ENCODE measurements around the gene GOLGA6L10.
"Not testable (repeated sequence)": the region's sequence is repeated elsewhere in the genome, so short reads cannot be mapped to it uniquely, and the experiment has no call there.

GOLGA6L10 gene

DNA sequence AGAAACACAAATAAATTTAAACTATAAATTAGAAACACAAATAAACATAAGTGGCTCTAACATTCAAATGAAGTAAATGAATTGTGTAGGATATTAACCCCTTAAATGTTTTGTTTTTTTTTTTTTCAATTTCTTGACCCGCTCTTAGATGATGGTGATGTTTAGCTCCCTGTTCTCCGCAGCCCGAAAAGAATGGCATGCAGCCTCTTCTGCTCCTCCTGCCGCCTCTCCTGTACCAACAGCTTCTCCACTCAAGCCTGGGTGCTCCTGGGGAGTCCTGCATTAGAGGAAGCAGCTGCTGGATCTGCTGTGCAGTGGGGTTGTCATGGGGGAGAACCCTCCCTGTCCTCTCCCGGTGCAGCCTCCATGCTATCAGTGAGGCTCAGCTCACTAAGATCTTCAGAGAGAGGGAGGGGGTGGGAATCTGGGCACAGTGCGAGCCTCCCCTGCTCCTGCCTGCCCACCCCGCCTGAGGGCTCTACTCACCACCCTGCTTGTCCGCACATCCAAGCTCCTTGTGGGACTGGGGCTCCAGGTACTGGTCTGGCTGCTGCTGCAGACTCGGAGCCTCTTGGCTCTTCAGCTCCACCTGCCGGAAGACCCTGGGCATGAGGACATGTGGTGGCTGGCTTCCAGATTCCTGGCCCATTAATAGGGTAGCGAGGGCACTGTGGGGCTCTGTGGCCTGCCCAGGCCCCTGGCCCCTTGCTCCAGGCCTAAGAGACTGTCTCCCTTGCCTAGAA, 6.5 kb downstream of the GOLGA6L10 start:
- DNase-seq = not testable (repeated sequence)

DNA sequence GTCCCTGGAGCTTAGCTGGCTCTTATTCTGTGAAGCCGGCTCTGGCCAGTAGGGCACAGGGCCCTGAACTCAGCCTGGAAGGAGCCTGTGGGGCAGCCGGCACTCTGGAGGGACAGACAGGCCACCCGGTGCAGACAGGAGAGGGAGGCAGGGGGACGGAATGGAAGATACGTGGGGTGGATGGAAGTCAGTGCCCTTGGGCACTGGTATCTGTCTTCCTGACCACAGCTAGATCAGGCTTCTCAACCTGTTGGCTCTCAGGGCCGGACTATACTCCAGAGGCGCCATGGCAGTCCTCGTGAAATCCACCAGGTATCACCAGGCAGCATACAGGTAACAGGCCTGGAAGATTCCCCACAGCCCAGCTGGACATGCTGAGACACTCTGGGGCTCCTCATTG, 10.7 kb downstream of the GOLGA6L10 start:
- not testable (repeated sequence) for DNase-seq

DNA sequence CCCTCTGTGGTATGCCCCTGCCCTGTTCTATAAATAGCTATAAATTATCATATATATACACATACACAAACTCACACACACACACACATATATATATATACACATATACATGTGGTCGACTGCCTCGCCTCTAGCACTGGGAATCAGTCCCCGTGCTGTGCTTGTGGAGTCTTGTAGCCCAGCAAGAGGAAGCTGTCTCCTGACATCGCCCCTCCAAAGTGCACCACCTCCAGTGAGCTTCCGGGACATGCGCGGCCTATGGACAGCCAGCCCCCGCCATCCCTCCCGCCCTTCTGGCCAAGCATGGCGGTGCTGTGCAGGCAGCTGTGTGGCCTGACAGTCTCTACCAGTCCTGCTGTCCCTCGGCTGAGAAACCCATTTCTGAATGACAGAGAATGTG, 11.2 kb downstream of the GOLGA6L10 start:
- DNase-seq = not testable (repeated sequence)

DNA sequence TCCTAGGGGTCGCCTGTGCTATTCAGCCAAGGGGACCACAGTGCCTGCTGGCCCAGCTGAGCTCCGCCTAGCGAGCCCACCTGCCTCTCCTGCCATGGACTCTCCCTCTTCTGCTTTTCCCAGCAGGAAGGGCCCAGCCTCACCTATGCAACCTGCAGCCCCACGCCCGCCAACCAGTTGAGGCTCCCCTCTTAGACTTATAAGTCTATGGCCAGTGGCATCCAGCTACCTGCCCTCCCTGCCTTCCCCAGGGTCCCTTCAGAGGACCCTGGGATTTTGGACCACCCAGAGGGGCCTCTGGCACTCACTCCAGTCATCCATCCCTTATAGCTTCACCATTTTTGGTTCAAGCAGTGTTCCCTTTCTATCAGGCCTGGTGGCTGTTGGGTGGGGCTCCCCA, 12.2 kb downstream of the GOLGA6L10 start:
- not testable (repeated sequence) for DNase-seq

DNA sequence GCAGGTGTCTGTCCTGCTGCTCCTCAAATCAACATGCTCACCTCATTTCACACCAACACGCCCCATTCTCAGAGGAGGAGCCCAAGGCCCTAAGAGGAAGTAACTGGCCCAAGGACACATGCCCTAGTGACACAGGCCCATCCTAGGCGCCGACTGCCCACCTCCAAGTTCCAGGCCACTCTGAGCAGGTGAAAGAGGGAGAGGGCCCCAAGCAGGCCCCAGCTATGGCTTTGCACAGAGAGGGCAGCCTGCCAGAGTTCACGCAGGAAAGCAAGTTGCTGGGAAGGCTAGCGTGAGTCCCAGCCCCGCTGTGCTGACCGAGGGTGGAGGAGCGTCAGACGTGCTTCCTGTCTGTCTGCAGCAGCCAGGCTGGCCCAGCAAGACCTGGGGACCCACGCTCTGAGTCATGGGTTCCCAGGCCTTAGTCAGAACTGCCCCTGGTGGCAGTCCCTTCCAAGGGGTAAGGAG, 13.1 kb downstream of the GOLGA6L10 start:
- DNase-seq = not testable (repeated sequence)

DNA sequence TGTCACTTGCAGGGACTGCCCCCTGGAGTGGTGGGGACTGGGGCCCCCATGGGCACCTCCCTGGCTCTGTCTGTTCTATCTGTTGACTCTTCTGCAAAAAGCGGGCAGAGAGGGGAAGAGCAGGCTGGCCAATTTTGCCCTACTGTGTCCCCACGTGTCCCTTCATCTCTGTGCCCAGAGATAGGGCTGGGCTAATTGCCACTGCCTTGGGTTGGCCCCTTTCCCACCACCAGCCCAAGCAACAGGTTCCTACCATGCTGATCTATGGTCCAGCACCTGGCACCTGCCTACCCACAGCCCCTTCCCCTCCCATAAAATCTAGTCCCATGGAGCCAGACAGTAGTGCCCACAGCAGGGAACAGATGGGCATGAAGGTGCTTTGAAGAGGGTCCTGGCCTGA, 14.3 kb downstream of the GOLGA6L10 start:
- not testable (repeated sequence) for DNase-seq

DNA sequence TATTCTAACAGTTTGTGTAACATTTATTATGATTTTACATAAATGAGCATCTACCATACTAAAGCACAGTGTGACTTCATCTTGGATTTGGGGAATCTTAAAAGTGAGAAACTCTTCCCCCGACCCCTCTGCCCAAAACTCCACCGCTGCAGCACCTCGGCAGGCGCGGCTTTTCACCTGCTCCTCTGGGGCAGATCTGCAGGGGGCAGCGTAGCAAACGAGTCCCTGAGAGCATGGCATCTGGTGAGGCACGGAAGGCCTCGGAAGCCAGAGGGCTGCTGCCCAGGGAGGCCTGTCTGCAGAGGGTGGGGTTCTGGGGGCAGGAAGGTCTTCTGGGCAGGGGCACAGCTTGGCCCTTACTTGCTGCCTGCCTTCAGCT, 14.7 kb downstream of the GOLGA6L10 start:
- not testable (repeated sequence) for DNase-seq

DNA sequence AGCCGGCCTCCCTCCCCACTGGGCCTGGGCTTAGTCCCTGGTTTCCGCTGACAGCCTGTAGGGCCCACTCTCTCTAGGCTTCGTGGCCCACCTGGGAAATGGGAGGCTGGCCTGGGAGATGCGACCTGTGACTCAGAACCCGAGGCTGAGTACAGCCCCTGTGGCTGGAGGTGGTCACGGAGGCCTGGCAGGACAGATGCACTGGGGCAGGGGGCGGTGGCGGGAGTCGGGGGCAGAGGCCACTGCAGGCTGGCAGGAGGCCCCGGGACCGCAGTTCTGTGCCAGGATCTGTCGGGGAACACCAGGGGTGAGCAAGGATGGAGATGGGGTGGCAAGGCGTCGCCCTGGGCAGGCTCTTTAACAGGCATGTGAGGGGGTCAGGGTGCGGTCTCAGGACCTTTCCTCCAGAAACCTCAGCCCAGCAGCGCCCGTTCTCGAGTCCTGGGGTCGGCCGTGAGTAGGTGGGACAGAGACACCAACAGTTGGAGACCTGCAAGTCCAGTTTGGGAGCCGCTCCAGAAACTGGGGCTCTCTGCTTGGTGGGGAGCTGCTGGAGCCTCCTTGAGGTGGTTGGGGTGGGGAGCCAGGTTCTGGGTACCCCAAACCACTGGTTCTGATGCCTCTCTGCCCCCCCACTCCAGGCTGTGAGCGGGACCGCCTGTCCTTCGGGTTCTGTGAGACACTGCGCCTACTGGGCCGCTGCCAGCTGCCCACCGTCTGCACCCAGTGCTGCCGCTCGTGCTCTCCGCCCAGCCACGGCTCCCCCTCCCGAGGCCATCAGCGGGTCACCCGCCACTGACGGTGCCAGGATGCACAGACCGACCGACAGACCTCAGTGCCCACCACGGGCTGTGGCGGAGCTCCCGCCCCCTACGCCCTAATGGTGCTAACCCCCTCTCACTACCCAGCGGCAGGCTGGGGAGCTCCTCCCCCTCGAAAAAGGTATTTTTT, 15.4 kb downstream of the GOLGA6L10 start:
- DNase-seq = not testable (repeated sequence)

DNA sequence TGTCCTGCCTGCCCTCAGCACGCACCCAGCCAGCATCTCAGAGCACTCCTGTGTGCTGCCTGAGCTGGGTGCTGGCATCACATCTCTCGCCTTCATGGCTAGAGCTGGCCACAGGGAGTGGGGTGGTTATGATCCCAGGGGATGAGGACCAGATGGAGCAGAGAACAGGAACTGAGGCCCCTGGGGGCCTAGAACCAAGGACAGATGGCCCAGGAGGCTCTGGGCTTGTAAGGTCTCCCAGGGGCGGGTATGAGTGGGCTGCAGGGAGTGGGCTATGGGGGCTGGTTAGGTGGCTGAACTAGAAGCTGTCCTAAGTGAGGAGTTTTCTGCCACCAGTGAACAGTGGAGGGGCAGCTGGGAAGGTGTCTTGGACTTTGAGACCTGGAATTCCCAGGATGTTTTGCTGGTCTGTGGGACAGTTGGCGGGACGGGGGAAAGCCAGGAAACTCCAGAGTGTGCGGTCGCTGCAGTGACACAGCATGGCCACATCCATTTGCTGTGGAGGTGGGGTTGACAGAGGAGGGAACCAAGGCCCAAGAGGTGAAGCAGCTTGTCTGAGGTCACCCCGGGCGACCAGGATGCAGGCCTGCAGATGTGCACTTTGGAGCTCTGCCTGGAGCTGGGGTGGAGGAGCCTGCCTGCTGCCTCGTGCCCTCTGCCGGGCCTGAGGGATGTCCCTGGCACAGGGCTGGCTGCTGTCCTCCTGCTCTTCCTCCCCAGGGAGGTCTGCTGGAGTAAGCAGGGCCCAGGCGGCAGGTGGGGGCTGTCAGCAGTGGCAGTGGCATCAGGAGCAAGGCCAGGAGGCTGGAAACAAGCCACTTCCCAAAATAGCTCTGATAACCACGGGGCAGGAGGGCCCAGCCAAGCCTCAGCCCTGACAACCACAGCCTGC, 16.3 kb downstream of the GOLGA6L10 start:
- DNase-seq = not testable (repeated sequence)

DNA sequence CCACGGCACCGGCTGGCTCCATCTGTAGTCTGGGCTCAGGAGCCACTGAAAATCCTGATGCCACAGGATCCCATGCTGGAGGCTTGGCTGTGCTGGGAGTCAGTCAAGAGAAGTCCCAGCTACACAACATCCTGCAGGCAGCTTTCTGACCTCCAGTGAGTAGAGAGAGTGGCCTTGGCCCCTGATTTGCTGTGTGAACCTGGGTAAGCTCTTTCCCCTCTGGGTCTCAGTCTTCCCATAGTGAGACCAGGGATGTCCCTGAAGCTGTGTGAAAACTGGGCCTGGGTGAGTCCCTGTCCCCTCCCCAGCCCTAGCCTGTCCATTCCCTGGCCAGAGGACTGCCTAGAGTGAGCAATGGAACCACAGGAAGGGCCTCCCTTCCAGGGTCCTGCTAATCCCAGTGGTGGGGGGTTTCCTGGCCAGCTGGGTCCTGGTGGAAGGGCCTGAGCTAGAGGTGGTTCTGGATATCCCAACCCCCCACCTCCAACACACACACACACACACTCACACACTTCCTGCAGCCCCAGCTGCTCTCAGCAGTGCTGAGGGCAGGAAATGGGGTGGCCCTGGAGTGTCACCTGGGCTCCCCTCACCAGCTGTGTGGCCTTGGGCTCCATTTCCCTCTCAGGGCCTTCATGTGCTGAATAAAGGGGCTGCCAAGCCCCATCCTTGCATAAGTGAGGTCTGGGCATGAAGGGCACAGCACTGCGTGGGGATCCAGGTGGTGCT, 17.5 kb downstream of the GOLGA6L10 start:
- DNase-seq = not testable (repeated sequence)

DNA sequence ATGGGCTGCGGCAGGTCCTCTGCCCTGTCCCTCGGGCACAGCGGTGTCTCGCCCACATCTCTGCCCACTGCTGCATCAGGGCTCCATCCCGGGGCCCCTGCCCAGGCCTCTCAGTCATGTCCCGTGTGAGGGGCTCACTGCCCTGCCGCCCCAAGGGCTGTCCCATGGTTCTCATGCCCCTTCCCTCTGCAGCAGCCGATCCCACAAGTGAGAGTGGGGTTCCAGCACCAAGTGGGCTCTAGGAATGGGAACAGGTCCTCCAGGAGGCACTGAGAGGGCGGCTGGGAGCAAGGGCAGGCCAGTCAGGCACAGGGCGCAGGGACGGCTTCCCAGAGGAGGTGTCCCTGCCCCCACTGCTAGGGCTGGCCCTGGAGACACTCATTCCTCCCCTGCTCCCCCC, 18.4 kb downstream of the GOLGA6L10 start:
- not testable (repeated sequence) for DNase-seq

DNA sequence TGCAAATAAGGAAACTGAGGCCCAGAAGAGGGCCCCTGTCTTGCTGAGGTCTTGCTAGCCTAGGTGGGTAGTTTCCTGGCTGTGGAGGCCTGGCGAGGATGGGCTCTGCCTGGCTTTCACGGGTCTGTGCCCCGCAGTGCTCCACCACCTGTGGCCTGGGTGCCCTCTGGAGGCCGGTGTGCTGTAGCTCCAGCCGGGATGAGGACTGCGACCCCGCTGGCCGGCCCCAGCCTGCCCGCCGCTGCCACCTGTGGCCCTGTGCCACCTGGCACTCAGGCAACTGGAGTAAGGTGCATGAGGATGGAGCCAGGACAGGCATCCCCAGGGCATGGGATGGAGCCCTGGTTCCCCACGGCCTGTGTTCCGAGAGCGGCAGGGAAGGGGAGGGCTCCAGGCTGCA, 20.2 kb downstream of the GOLGA6L10 start:
- DNase-seq = not testable (repeated sequence)

DNA sequence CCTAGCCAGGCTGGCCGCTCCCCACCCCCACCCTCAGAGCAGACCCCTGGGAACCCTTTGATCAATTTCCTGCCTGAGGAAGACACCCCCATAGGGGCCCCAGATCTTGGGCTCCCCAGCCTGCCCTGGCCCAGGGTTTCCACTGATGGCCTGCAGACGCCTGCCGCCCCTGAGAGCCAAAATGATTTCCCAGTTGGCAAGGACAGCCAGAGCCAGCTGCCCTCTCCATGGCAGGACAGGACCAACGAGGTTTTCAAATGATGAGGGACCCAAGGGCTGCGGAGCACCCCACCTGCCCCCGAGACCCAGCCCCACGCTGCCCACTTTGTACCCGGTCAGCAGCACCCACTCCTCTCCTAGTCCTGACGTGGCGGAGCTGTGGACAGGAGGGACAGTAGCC, 21.9 kb downstream of the GOLGA6L10 start:
- not testable (repeated sequence) for DNase-seq

DNA sequence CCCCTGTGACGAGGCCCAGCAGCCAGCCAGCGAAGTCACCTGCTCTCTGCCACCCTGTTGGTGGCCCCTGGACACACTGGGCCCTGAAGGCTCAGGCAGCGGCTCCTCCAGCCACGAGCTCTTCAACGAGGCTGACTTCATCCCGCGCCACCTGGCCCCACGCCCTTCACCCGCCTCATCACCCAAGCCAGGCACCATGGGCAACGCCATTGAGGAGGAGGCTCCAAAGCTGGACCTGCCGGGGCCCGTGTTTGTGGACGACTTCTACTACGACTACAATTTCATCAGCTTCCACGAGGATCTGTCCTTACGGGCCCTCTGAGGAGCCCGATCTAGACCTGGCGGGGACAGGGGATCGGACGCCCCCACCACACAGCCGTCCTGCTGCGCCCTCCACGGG, 22.4 kb downstream of the GOLGA6L10 start:
- DNase-seq = not testable (repeated sequence)

DNA sequence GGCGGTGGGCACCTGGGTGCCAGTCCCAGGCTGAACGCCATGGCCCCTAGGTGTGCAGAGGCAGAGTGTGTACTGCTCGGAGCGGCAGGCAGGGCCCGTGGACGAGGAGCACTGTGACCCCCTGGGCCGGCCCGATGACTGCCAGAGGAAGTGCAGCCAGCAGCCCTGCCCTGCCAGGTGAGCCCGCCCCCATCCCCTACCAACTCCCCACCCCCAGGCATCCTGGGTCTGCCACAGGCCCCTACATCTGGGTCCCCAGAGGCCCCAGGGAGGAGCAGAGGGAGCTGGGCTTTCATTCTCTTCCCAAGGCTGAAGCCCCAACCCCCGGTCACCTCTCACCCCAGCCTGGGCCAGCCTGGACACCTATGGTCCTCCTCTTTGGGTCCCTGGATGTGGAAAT, 23.6 kb downstream of the GOLGA6L10 start:
- DNase-seq = not testable (repeated sequence)

DNA sequence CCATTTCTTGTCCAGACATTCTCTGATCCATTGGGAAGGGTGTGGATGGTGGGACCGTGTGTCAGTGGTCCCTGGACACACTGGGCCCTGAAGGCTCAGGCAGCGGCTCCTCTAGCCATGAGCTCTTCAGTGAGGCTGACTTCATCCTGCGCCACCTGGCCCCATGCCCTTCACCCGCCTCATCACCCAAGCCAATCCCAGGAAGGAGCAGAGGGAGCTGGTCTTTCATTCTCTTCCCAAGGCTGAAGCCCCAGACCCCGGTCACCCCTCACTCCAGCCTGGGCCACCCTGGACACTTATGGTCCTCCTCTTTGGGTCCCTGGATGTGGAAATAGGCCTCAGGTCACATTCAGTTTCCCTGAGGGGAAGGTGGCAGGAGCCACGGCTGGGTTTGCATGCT, 24.4 kb downstream of the GOLGA6L10 start:
- not testable (repeated sequence) for DNase-seq

DNA sequence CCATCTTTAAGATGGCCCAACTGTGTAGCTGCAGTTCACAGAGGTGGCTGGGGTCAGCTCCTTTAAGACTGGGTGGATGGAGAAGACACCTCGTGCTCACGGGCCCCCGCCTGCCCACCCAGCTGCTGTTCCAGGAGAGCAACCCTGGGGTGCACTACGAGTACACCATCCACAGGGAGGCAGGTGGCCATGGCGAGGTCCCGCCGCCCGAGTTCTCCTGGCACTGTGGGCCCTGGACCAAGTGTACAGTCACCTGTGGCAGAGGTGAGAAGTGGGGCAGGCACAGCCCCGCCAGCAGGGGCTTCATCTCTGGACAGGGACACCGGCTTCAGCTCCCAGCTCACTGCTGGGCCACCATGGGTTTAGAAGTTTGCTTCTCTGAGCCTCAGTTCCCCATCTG, 26.8 kb downstream of the GOLGA6L10 start:
- DNase-seq = not testable (repeated sequence)

DNA sequence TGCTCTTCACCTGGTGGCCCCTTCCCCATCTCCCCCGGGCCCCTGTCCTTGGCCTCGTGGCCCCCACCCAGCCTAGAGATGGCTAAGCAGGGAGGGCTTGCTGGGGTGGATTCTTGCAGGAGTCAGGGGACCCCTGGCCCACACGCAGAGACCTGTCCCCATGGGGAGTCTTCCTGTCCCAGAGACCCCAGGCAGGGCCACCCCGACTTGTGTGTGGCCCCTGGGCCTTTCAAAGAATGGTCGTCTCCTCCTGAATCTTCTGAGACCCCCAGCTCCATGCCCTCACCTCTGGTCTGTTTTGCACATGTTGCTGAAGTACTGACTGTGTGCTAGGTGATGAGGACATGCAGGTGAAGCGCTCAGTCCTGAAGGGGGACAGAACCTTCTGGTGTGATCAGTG, 28.4 kb downstream of the GOLGA6L10 start:
- DNase-seq = not testable (repeated sequence)

DNA sequence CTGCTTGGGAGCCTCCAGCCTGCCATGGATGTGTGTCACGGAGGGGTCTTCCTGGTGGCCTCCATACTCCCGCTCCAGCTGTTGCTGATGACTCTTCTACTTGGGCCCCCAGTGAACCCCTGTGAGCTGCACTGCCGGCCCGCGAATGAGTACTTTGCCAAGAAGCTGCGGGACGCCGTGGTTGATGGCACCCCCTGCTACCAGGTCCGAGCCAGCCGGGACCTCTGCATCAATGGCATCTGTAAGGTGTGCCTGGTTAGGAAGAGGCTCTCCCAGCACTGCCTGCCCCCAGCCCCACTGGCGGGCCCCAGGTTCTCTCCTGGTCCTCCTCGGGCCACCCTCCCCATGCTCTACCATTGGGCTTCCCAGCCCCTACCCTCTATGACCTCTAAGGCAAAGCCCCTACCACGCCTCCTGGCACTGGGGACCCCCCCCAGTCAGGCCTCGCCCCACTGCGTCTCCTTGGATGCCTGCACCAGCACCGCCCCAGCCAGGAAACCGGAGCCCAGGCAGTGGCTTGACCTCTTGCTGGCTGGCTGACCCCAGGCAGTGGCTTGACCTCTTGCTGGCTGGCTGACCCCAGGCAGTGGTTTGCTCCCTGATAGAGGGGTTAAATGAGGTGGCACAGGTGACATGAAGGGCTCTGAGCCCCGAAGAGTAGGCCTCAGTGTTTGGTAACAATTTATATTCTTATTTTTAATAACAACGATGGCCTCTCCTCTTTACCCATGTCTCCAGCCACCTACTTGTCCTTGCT, 29.6 kb downstream of the GOLGA6L10 start:
- not testable (repeated sequence) for DNase-seq

DNA sequence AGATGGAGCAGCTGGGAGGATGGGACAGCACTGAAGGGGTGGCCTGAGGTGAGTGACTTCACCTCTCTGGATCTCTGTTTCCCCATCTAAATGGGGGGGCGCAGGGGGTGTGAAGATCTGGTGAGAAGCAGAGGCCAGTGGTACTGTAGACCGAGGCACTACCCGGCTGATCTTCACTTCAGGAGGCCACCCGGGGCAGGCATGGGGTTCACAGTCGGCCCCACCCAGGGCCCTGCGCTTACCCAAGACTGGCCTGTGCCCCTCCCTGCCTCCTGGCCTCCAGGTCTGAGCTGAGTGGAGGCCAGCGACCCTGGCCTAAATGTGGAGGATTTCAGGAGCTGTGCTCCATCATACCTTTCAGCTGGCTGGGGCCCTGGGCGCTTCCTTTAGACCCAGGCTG, 31.0 kb downstream of the GOLGA6L10 start:
- DNase-seq = not testable (repeated sequence)

DNA sequence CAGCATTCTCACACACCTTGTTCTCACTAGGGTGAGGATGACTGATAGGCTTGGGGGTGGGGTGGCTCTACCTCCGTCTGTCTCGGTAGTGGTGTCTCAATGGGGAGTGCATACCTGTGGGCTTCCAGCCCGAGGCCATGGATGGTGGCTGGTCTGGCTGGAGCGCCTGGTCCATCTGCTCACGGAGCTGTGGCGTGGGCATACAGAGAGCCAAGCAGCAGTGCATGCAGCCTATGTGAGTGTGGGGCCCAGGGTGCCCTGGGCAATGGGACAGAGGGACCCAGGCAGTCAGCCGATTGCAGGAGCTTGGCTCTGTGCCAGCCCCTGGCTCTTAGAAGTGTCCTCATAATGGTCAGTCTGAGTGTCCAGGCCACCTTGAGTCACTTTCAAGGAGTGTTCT, 31.8 kb downstream of the GOLGA6L10 start:
- not testable (repeated sequence) for DNase-seq

Data from NCI-H1092 (cell line).